LNCAP (cell line): ENCODE data around the gene ASIC1.

Source experiments
- TF ChIP-seq, protein P1 (sequence below): fragments of 450-650 bp; IDR thresholded peaks from 2 replicates; pipeline ENCODE4 v1.5.1; 2017; ENCODE audit warnings: mild to moderate bottlenecking

The ASIC1 gene

DNA sequence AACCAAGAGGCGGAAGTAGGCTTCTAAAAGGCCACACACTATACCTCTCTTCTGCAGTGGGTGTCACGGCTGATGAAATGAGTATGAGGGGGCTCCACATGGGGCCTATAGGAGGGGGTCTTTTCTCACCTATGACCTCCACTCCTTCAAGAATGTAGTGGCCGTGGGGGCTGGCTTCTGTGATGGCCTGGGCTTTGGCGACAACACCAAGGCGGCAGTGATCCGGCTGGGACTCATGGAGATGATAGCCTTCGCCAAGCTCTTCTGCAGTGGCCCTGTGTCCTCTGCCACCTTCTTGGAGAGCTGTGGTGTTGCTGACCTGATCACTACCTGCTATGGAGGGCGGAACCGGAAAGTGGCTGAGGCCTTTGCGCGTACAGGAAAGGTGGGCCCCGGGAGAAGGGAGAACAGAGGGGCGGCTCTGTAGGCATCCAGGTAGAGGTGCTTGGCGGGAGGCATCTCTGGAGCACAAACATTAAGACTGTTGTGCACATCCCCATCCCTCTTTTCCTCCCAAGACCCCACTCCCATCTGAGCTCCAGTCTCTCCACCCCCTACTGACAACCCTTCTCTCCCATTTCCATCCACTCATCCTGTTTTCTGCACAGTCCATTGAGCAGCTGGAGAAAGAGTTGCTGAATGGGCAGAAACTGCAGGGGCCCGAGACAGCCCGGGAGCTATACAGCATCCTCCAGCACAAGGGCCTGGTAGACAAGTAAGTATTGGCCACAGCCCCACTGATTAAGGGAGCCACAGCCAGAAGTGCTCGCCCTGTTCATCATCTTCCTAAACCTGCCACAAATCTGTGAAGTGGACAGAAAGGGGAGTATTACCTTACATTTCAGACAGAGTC lies 50.2 kb downstream of the ASIC1 start:
- TF ChIP-seq, protein P1, sequence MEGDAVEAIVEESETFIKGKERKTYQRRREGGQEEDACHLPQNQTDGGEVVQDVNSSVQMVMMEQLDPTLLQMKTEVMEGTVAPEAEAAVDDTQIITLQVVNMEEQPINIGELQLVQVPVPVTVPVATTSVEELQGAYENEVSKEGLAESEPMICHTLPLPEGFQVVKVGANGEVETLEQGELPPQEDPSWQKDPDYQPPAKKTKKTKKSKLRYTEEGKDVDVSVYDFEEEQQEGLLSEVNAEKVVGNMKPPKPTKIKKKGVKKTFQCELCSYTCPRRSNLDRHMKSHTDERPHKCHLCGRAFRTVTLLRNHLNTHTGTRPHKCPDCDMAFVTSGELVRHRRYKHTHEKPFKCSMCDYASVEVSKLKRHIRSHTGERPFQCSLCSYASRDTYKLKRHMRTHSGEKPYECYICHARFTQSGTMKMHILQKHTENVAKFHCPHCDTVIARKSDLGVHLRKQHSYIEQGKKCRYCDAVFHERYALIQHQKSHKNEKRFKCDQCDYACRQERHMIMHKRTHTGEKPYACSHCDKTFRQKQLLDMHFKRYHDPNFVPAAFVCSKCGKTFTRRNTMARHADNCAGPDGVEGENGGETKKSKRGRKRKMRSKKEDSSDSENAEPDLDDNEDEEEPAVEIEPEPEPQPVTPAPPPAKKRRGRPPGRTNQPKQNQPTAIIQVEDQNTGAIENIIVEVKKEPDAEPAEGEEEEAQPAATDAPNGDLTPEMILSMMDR: no peak

GRCh38 chr12:50109319-50109718 lies 51.9 kb downstream of the ASIC1 start:
- TF ChIP-seq, protein P1: no peak

- TF ChIP-seq, protein P1: no peak
Observed at GRCh38 chr12:50110127-50110761, 52.8 kb downstream of the ASIC1 start.

GRCh38 chr12:50110762-50111351 lies 53.5 kb downstream of the ASIC1 start:
- TF ChIP-seq, protein P1: no peak

DNA sequence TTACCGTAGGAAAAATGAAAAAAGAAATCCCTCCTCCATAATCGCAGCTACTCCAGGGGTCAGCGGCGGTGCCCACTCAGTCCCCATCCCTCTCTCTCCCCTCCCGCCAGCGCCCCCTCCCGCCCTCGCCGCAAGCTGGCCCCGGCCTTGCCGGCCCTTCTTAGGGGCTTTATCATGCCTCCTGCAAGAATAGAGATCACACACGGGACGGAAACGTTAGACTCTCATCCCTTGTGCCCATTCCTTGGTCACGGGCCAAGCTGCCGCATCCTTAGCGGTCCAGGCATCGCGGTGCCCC lies 53.9 kb downstream of the ASIC1 start:
- TF ChIP-seq, protein P1: no peak; the same call in 1 of the 2 replicates

GRCh38 chr12:50111693-50112455 lies 54.5 kb downstream of the ASIC1 start, which contains the start of gene COX14:
Gene COX14, plus strand, starts transcription at chr12:50112236. Its CDS starts 7,808 bp downstream, at chr12:50120044.
- TF ChIP-seq, protein P1: peak; percentile 99; the same call in 1 of the 2 replicates
